Adipocyte (in vitro differentiated cells): ENCODE results near the gene LMX1A.

ENCODE experiments used
- DNase-seq: peaks from one replicate; pipeline ENCODE4 v3.0.0-alpha.2; 2015; ENCODE audit warnings: low read depth
- H3K27me3 ChIP-seq: replicated peaks from 2 replicates; pipeline ENCODE4 v1.7.0; 2013; ENCODE audit warnings: mild to moderate bottlenecking, low read length, moderate library complexity; ENCODE audit not compliant: control insufficient read depth, insufficient read depth
- H3K36me3 ChIP-seq: 2 replicates; pipeline ENCODE4 v1.7.0; 2013; ENCODE audit warnings: low read length, mild to moderate bottlenecking, moderate library complexity; ENCODE audit not compliant: control insufficient read depth, insufficient read depth, severe bottlenecking
- H3K4me1 ChIP-seq: 2 replicates; pipeline ENCODE4 v1.7.0; 2013; ENCODE audit warnings: mild to moderate bottlenecking, low read length, moderate library complexity; ENCODE audit not compliant: control insufficient read depth, insufficient read depth
- H3K4me3 ChIP-seq: 2 replicates; pipeline ENCODE4 v1.7.0; 2013; ENCODE audit warnings: mild to moderate bottlenecking, low read length, moderate library complexity
- H3K9ac ChIP-seq: 2 replicates; pipeline ENCODE4 v1.7.0; 2013; ENCODE audit warnings: mild to moderate bottlenecking, low read length, moderate library complexity
- H3K9me3 ChIP-seq: 2 replicates; pipeline ENCODE4 v1.7.0; 2013; ENCODE audit warnings: mild to moderate bottlenecking, low read length, moderate library complexity; ENCODE audit not compliant: control insufficient read depth

The LMX1A gene

DNA sequence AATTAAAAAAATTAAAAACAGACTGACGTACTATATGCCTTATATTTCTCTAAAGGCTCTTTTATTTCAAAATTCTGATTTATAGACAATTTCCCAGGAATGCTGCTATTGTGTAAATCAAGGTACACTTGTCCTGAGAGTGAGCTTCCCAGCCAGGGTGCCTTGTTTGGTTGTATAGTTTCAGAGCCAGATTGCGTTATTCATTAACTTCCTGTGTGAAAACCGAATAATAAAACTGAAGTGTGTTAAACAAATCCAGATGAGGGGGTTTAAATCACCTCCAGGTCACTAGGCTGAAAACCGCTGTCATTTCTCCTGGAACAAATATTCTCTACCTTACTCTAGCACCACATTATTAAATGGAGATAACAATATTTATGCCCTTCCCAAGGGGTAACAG is 68.7 kb downstream of the LMX1A start:
- H3K9ac ChIP-seq: no peak overlapping the region
- no peak for DNase-seq
- peaks cover 4% of the 10 kb centered on the region for H3K4me1 ChIP-seq
- no peak overlapping the region for H3K4me3 ChIP-seq
- peaks cover 30% of the 10 kb centered on the region for H3K27me3 ChIP-seq
- H3K9me3 ChIP-seq: no peaks in the 10 kb centered on the region
- H3K36me3 ChIP-seq: no peaks in the 10 kb centered on the region

DNA sequence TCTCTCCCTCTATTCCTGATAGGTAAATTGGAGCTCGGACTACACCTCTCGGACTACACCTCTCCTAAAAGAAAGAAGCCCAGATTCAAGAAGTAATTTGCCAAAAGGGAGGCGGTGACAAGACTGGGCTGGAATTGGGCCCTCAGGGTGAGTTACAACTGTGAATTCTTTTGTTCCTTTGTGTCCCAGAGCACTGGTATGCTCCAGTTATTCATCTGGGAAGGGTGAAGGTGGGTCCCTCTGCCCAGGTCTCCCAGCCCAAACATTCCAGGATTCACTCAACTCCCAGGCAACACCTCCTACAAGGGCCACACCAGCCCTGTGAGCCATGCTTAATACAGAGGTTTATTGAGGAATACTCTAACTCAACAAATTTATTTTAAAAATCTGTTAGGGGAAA is 69.2 kb downstream of the LMX1A start:
- H3K4me1 ChIP-seq: peaks cover 4% of the 10 kb centered on the region
- DNase-seq: no peak
- H3K27me3 ChIP-seq: peaks cover 35% of the 10 kb centered on the region
- no peaks in the 10 kb centered on the region for H3K36me3 ChIP-seq
- no peaks in the 10 kb centered on the region for H3K9me3 ChIP-seq
- H3K9ac ChIP-seq: no peak overlapping the region
- H3K4me3 ChIP-seq: no peak overlapping the region

DNA sequence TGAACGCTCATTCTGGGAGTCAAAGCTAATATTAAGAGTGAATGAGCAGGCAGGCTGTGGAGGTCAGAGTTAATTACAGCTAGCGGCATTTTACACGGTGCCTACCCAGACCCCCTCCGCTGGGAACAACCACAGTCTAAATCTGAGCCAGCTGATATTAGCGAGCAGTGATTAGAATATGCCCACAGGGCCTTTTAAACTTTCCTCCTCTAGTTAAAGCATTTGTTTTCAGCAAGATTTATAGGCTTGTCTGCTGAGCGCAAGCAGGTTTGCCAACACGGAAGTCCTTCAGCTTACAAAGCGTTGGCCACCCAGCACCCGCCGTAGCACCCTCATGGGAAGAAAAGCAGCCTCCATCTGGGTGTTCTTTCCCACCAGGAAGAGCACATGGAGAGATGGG is 72.1 kb downstream of the LMX1A start:
- Histone ChIP-seq H3K9me3 (no peaks in the 10 kb centered on the region), H3K9ac (no peak overlapping the region), H3K27me3 (peaks cover 56% of the 10 kb centered on the region), H3K4me1 (peaks cover 4% of the 10 kb centered on the region), H3K4me3 (no peak overlapping the region), H3K36me3 (no peaks in the 10 kb centered on the region)
- no peak for DNase-seq

DNA sequence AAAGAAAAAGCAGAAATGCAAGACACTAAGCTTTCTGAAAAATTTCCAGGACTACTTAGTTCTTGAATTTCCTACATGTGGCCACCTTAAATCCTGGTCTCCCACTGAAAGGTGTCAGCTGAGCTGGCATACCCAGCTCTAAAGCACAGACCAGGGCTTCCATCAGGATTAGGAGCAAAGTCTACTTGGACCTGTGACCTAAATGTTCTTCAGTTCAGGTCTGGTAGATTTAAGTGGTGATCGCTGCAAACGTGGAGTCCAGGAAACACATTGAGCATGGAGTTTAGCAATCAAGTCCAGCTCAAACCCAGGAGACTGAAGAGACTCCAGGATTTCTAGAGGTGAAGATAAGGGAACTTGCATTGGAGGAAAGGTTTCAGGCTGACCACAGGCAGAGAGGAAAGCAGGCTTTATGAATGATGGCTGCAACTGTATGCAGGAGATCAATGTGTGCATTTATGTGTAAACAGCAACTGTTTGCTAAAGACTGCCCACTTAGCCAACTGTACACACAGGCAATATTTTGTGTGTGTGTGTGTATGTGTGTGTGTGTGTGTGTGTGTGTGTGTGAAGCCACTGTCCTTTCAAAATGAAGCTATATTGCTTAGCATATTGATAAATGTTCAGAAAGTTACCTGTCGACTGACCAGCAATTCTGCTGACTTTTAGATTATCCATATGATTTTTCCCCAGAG is 75.2 kb downstream of the LMX1A start:
- no peak for DNase-seq
- no peaks in the 10 kb centered on the region for H3K36me3 ChIP-seq
- H3K27me3 ChIP-seq: peaks cover 73% of the 10 kb centered on the region
- H3K4me1 ChIP-seq: no peaks in the 10 kb centered on the region
- H3K9ac ChIP-seq: no peak overlapping the region
- H3K4me3 ChIP-seq: no peak overlapping the region
- no peaks in the 10 kb centered on the region for H3K9me3 ChIP-seq

DNA sequence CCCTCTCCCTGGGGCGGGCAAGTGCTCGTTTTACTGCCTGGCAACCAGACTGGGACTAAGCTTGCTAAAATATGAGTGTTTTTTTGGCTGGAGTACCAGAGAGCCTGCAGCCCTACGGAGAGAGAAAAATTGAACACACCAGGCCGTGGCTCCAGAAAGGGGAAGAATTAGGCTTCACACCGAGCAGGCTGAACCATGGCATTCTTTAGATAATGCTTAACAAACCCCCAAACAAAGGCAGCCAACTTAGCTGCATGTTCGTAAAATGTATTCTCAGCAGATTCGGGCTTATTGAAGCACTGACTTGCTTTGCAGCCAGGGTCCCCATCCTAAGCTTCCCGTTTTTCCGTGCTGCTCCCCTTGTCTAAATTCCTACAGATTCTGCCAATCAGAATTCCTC is 76.6 kb downstream of the LMX1A start:
- Histone ChIP-seq H3K4me3 (no peak overlapping the region), H3K9me3 (no peaks in the 10 kb centered on the region), H3K4me1 (no peaks in the 10 kb centered on the region), H3K27me3 (peaks cover 61% of the 10 kb centered on the region), H3K9ac (no peak overlapping the region), H3K36me3 (no peaks in the 10 kb centered on the region)
- DNase-seq: no peak

DNA sequence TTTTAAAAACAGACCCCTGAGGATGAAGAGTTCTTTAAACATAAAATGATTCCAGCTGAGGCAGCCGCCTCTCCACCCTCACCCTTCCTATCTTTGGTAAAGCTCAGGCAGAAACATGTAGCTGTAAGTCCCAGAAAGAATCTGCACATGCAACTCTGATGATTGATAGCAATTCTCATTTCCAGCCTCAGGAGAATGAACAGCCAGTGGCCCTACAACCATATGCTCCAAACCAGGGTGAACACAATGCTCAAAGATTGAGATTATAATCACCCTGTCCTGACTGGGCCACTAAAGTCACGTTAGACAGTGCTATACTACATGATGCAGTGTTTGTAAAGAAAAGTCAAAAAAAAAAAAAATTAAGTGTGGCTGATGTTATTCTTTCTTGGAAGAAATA is 80.2 kb downstream of the LMX1A start:
- Histone ChIP-seq H3K4me3 (no peak overlapping the region), H3K4me1 (no peaks in the 10 kb centered on the region), H3K9me3 (peaks cover 4% of the 10 kb centered on the region), H3K9ac (no peak overlapping the region), H3K27me3 (peaks cover 28% of the 10 kb centered on the region), H3K36me3 (no peaks in the 10 kb centered on the region)
- DNase-seq: no peak

DNA sequence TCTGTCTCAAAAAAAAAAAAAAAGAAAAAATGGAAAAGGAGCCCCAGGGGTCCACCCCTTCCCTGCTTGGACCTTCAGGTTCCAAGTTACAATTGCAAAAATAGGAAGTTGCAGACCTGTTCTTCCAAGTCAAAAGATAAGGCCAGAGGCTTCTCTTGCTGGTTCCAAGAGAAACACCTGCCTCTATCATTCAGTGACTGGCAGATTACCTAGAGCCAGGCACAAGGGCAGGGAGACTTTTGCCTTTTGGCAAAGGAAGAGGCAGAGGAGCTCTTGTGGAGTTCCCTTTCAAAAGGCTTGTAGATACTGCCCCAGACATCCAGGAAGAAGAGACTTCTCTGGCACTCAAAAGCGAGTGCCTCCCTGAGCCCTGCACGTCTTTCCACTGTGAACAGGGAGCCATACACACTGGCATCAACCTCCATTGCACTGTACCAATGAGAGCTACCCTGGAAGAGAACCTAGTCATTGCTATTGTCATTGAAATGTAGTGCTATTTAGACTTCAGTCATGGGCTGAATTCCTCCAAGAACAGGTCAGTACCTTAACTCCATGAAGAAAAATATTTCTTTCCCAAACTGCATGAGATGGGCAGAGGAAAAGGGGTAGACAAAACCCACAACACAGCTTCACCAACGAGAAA is 91.2 kb downstream of the LMX1A start:
- Histone ChIP-seq H3K9ac (no peak overlapping the region), H3K27me3 (peaks cover 20% of the 10 kb centered on the region), H3K36me3 (no peaks in the 10 kb centered on the region), H3K9me3 (peaks cover 10% of the 10 kb centered on the region), H3K4me3 (no peak overlapping the region), H3K4me1 (no peaks in the 10 kb centered on the region)
- DNase-seq: no peak

DNA sequence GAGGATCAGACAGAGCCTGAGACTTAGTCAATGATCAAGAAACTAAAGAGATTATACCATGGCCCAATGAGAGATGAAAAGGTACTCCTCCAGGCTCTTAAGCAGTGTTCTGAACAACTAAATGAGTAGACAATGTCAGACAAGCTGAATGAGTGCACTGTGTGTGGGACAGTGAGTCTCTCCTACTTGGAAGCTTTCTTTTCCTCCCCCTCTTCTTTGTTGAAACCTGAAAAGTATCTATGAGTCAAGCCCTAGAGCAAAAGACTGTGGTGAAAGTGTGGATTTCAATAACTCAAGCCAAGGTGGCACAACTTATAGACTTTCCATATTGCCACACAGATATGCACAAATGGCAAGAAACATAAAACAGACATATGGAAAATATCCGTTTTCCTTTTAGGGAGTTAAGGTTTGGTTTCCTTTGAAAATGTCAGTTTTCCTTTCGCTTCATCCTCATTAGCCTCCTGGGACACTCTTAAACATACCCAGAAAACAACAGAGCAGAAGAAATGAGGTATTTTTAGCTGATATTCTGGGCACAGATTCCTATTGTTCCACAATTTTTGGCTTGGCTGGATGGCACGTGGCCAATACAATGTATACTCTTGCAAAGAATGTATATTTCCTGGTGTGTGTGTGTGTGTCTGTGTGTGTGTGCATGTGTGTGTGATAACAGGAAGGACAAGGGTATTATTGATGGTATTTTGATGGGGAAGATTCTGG is 96.6 kb downstream of the LMX1A start:
- no peak for DNase-seq
- Histone ChIP-seq H3K4me1 (peaks cover 28% of the 10 kb centered on the region), H3K4me3 (no peak overlapping the region), H3K36me3 (no peaks in the 10 kb centered on the region), H3K27me3 (peaks cover 21% of the 10 kb centered on the region), H3K9ac (no peak overlapping the region), H3K9me3 (peaks cover 6% of the 10 kb centered on the region)

DNA sequence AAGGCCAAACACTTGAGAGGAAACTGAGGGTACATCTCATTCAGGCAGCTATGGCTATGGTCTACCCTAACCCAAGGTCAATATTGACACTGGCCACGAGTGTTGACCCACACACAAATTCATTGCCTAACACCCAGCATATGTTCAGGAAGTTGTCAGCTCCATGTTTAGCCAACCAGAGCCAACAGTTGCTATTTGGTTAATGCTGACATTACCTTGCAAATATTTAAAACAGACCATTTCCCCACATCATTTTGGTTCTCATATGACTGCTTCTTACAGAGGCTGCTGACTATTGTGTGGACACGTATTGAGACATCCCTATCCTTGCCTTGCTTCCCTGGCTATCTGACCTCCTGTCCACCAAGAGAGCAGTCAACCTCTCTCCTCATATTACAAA is 97.3 kb downstream of the LMX1A start:
- Histone ChIP-seq H3K4me1 (peaks cover 28% of the 10 kb centered on the region), H3K36me3 (no peaks in the 10 kb centered on the region), H3K9ac (no peak overlapping the region), H3K4me3 (no peak overlapping the region), H3K27me3 (peaks cover 28% of the 10 kb centered on the region), H3K9me3 (peaks cover 6% of the 10 kb centered on the region)
- DNase-seq: no peak

DNA sequence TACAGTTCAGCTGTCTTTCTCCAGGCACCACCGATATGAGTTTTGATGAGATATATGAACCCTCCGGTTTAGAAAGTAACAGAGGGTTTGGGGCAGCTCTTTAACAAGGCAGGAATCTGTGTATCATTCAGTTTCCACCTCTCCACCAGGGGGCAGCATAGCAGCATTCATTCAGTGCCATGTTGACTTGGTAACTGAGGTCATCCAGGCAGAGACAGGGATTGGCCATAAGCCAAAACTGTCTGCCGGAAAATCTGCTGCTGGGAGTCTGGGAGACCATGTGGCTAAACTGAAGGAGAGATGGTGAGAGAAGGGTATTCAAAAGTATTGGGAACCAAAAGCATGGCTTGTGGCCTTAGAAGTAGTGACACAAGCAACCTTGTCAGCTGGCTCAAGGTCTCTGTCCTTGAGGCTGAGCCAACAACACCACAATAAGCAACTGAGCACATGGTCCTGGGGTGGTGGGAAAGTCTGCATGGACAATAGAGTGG is 98.5 kb downstream of the LMX1A start:
- Histone ChIP-seq H3K9ac (no peak overlapping the region), H3K4me1 (peaks cover 28% of the 10 kb centered on the region), H3K4me3 (no peak overlapping the region), H3K36me3 (no peaks in the 10 kb centered on the region), H3K9me3 (peaks cover 6% of the 10 kb centered on the region), H3K27me3 (peaks cover 32% of the 10 kb centered on the region)
- DNase-seq: peak; percentile 31

DNA sequence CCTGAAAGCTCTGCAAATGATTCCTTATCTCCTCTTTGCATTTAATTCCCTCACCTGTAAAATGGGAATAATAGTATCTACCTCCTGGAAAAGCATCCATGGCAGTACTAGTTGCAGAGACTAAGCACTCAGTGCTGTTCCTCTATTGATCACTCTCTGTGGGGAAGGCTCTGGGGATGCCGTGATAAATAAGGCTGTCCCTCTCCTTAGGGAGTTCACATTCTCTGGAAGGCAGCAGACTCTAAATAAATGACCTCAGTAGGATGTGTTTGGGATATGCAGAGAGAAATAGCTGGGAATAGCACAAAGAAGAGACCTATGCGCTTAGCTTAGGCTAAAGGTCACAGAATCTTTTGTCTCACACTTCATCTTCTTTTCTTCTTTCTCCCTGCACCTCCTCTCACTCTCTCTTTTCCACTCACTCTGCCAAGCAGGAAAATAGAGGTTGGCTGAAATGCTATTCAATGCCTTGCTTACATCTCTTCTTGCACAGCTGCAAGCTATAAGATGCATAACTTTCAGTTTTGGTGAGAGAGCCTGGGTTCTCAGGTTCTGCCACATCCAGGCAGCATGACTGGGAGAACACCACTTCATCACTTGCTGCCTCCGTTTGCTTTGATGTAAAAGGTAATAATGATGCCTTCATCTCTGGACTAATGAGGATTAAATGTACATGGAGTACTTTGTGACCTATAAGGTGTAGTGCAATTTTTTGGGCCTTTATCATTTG is 101.5 kb downstream of the LMX1A start:
- Histone ChIP-seq H3K36me3 (no peaks in the 10 kb centered on the region), H3K27me3 (peaks cover 23% of the 10 kb centered on the region), H3K9me3 (no peaks in the 10 kb centered on the region), H3K4me1 (peaks cover 28% of the 10 kb centered on the region), H3K4me3 (no peak overlapping the region), H3K9ac (no peak overlapping the region)
- no peak for DNase-seq
